Measurements from ENCODE around the gene HMGCLL1.

Gene HMGCLL1

GRCh38 chr6:55438203-55438602, 140.8 kb downstream of the HMGCLL1 start:
- DNase-seq: no peak

DNA sequence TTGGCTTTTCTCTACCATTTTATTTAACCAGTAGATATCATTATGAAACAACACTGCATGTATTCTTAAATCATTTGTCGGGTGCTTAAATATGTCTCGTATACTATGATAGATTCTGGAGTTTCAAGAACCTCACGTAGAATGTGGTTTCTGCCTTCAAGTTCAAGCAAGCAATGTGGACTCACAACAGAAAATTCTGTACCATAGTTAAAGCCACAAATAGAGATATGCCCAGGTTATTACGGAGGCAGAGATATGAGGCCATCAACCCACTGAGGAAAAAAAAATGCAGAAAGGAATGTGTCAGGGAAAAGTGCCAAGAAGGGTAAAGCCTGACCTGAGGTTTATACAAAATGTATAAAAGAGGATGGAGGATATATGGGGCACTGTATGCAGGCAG, 141.9 kb downstream of the HMGCLL1 start:
- no peak for DNase-seq

- no peak for DNase-seq
Observed at GRCh38 chr6:55433446-55434130, 145.4 kb downstream of the HMGCLL1 start.

DNA sequence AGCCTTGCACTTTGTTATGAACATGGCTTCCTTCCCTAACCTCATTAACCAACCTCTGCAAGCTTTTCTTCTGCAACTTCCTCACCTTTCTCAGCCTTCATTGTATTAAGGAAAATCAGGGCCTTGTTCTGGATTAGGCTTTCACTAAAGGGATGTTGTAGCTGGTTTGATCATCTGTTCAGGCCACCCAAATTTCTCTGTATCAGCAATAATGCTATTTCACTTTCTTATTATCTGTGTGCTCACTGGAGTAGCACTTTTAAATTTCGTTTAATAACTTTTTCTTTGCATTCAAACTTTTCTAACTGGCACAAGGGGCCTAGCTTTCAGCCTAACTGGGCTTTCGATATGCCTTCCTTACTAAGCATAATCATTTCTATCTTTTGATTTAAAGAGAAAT, 155.1 kb downstream of the HMGCLL1 start:
- no peak for DNase-seq

DNA sequence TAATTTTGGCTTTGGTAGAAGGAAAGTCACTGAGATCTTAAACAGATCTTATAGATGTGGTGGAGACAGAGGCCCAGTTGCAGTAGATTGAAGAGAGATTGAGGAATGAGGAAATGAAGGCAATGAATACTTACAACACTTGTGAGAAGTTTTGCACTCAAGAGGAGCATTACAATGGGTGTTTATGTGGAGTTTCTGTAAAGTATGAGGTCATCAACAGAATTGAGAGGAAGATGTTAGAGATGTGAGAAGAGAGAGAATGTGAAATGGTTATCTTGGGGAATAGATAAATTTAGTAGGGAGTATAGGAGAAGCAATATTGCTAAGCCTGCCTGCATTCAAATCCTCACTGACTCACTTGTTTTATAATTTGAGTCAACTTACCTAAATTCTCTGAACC, 168.3 kb downstream of the HMGCLL1 start:
- DNase-seq: no peak

GRCh38 chr6:55405474-55406235, 173.3 kb downstream of the HMGCLL1 start:
- no peak for DNase-seq

- DNase-seq: no peak
Observed at GRCh38 chr6:55399351-55399750, 179.6 kb downstream of the HMGCLL1 start.

DNA sequence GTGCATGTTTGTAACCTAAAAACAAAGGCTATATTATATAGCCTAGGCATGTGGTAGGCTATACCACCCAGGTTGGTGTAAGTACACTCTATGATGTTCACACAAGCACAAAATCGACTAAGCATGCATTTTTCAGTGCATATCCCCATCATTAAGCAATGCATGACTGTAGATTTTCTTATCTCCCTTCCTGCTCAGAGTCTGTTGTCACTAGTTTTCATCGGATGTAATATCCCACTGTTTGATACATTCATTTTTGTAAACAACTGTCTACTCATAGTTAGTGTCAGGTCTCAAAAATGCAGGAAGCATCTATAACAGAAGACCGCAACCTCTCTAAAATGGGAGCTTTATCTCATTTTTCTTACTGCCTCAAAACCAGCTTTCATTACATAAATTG, 181.0 kb downstream of the HMGCLL1 start:
- DNase-seq: no peak

- DNase-seq: no peak
Observed at GRCh38 chr6:55395871-55396270, 183.1 kb downstream of the HMGCLL1 start.

- DNase-seq: no peak
Observed at GRCh38 chr6:55388211-55388610, 190.8 kb downstream of the HMGCLL1 start.

Data from activated CD4-positive, alpha-beta T cell treated with anti-CD3 and anti-CD28 coated beads, Interleukin-2, amount 50 U/mL, for 1 hour (primary cell).